GM21360 (cell line): ENCODE measurements around the gene UNC5C.

Source experiments
- ATAC-seq: cut with Tn5 transposase; IDR thresholded peaks from one replicate; pipeline ENCODE4 v1.9.1; 2021; ENCODE audit warnings: mild to moderate bottlenecking, moderate library complexity; ENCODE audit not compliant: unreplicated experiment

UNC5C gene

DNA sequence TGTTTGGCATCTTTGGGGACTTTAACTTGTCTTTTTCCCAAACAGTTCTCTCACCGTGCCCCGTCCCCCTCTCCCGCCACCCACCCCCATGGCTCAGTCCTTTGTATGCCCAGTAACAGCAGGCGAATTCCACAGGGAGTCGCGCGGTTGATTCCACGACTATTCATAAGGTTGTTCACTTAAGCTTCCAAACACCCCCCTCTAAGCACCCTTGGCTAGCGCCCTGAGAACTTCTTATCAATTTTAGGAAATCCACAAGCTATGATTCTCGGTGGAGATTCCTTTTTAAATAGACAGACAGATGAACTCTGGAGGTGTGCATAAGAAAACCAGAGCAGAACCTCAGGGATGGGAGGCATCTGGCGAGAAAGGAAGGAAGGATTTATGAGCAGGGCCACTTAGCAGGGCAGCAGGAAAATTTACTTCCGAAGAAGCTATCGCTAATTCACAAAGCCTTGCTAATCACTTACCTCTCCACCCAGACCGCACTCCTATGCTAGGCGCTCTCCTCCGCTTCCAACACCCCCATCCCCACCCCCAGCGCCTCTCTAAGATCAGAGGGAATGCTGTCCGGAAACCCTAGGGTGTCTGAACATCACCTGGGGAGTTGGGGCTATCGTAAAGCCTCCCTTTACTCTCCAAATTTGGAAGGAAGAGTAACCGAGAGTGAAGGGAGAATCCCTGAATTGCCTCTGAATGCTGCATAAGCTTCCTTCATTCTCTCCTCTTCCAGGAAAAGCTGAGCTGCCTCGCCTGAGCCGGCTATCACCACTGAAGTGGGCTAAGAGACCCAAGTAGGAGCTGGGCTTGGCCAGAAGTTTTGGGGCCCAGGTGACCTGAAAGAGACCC is 1.7 kb downstream of the UNC5C start:
- no peak for ATAC-seq

GRCh38 chr4:95546221-95546620 is 2.6 kb downstream of the UNC5C start:
- no peak for ATAC-seq

DNA sequence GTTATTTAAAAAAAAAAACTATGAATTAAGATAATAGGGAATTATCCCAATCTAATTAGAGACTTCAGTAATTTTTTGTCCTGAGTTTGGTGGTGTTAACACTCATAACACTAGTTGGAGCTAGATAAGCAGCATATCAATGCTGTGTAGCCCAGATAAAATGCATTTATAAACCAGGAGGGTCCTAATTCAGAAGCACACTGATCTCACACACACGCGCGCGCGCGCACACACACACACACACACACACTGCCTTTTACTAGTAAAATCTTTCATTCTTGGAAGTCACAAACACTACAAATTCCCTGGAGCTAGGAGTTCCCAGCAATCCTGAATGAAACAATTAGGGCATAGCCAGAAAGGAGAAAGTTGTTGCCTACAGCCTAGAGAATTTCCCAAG is 3.2 kb downstream of the UNC5C start:
- no peak for ATAC-seq

DNA sequence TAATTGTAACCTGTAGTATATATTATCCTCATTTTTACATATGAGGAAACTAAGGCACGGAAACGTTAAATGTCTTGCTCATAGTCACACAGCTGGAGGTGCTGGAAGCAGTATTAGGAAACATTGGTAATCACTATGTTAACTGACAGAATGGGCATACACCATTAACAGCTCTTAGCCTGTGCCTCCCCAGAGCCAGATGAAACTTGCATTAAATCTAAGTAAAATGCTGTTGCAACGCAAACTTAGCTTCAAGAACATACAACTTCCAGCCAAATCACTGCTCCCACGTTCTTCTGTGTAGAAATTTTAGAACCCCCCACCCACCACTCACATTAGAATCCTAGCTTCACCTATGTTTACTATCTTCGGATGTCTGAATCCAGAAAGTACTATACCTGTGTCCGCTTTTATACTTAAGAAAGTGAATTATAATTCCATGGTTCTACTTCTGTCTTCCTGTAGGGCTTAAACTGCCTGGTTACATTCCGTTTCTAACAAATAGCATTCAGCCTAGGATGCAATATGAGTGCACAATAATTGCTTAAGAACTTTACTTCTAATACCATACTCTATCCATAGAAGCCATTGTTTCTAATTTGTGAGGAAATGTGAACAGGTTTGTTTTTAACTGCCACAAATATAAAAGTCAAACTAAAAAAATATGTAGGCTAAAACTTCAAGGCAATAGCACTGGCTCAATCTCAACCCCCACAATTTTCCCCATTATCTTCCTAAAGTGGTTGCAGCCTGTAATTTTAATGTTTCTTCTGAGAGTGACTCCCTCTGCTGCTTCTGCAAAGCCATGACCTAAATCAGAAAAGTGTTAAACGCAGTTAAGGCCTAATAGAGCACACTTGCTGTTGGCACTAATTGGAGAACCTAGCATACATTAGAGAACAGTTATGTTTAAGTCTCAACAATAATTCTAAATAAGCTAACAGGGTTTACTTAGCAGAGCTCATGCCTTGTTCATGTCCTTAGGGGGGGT is 4.4 kb downstream of the UNC5C start:
- no peak for ATAC-seq

- ATAC-seq, result no peak
Measured at GRCh38 chr4:95541889-95542607, 6.7 kb downstream of the UNC5C start.

DNA sequence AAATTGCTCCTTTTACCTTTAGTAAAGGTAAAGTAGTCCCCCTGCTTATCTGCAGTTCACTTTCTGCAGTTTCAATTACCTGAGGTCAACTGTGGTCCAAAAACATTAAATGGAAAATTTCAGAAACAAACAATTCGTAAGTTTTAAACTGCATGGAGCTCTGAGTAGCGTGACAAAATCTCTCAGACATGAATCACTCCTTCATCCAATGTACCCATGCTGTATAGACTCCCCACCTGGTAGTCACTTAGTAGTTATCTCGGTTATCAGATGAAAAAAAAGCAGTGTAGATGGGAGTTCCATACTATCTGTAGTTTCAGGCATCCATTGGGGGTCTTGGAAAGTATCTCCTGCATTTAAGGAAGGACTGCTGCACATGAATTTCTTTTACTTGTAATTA is 7.7 kb downstream of the UNC5C start:
- no peak for ATAC-seq

GRCh38 chr4:95540227-95540626 is 8.5 kb downstream of the UNC5C start:
- no peak for ATAC-seq

- no peak for ATAC-seq
Measured at GRCh38 chr4:95539106-95539505, 9.7 kb downstream of the UNC5C start.

- no peak for ATAC-seq
Measured at GRCh38 chr4:95537863-95538488, 10.8 kb downstream of the UNC5C start.

DNA sequence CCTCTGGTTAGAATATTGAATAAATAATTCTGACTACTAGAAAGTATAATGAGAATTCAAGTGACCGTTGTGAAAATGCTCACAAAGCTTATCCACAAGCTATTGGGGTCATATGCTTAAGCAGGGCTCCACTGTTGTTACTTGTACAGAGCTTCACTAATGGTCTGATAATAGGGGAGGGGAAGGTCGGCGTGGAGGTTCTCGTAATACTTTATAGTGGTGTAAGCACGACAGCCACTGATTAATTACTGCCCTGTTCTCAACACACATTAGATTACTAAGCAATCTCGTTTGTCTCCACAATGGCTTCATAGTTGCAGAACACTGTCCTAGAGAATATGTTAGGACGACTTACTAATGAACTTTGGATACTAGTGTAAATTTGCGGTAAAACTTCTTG is 11.6 kb downstream of the UNC5C start:
- no peak for ATAC-seq

DNA sequence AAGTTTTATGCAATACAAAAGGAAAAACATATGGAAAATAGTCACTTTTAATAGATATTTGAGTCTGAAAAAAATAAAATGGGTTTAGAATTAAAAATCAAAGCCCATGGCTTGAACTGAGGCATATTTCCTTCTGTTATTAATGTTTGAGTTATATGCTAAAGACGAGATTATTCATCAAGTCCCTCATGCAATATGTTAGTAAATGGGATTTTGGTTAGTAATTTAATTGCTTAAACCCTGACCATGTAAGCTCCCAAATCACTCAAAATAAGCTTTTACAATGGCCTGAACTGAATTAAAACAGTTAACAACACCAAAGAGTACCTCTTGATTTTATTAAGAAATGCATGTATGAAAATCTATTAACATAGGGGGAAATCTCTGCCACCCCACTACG is 12.1 kb downstream of the UNC5C start:
- no peak for ATAC-seq

DNA sequence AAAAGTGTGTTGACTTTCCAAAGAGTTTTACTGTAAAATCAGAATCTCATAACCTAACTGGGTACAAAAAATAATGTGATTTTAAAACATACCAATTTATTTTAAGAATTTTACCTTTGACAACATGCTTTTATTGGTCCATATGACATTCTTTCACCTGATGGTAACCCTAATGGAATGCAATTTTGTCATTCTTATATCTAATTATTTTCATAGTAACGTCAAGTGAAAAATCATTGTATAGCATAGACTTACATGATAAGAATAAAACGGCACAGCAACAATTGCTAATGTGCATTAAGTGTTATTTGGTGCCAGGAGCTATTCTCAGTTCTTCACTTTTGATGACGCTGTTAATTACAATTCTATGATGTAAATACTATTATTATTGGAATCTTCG is 13.6 kb downstream of the UNC5C start:
- ATAC-seq, result no peak

DNA sequence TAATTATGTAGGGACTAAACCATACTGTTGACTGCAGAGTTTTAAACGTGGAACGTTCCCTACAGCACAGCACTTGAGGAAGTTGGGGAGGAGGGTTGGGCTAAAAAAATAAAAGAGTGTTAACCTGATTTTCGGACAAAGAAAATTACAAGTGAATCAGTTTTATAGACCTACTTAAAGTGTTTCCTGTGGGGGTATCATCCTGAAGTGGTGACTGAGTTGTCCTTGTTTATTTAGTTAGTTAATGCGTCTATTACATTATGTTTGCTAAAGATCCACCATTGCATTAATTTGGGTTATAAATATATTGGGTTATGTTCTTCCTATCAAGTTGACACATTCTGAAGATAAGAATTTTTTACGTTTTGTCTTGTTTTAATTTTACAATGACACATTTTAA is 14.7 kb downstream of the UNC5C start:
- no peak for ATAC-seq

- no peak for ATAC-seq
Measured at GRCh38 chr4:95533254-95533653, 15.5 kb downstream of the UNC5C start.

DNA sequence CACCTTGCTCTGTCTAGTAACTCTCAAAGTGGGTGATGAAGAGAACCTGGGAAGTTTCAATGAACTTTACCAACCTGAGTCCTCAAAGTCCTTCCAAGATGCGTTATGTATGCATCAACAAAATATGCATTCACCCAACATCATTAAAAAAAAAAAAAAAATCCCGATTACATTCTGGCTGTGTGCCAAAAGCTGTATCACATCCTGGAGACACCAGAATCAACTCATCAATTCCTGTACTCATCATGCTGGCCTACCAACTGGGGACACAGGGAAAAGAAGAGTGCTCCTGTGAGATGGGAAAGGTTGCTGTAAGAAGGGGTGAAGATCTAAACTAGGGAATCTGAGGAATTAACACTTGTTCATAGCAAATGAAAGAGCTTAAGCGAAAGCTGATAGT is 16.5 kb downstream of the UNC5C start:
- no peak for ATAC-seq

- ATAC-seq, result no peak
Measured at GRCh38 chr4:95531141-95531540, 17.6 kb downstream of the UNC5C start.

GRCh38 chr4:95529946-95530345 is 18.8 kb downstream of the UNC5C start:
- no peak for ATAC-seq

DNA sequence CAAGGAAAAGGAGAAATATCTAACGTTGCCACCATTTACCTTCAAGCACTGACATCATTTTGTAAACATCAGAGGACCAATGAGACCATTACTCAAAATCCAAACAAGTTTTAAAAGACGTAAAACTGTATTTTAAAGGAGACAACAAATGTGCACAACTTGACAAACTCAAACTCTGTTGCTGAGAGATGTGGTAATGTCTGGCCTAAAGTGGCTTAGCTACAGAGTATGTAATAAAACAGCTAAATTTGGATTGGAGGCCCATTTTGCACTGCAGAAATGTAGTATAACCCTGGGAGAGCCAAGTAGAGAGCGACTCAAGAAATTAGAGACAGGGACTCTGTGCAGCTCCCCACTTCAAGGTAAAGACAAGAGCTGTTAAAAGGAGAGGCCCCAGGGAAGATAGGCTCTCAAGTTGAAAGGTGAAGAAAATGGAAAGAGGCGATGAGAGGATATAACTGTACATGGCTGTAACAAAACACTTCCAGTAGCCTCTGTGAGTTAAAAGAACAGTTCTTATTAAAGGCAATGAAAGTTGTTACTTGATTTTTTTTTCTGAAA is 20.3 kb downstream of the UNC5C start:
- ATAC-seq, result no peak

- ATAC-seq, result no peak
Measured at GRCh38 chr4:95526075-95526474, 22.7 kb downstream of the UNC5C start.

GRCh38 chr4:95524729-95525128 is 24.0 kb downstream of the UNC5C start:
- no peak for ATAC-seq
